ENCODE results near the gene VRK3.

GRCh38 chr19:49940482-49940791, 84.7 kb downstream of the VRK3 start:
- TF ChIP-seq, protein P1, sequence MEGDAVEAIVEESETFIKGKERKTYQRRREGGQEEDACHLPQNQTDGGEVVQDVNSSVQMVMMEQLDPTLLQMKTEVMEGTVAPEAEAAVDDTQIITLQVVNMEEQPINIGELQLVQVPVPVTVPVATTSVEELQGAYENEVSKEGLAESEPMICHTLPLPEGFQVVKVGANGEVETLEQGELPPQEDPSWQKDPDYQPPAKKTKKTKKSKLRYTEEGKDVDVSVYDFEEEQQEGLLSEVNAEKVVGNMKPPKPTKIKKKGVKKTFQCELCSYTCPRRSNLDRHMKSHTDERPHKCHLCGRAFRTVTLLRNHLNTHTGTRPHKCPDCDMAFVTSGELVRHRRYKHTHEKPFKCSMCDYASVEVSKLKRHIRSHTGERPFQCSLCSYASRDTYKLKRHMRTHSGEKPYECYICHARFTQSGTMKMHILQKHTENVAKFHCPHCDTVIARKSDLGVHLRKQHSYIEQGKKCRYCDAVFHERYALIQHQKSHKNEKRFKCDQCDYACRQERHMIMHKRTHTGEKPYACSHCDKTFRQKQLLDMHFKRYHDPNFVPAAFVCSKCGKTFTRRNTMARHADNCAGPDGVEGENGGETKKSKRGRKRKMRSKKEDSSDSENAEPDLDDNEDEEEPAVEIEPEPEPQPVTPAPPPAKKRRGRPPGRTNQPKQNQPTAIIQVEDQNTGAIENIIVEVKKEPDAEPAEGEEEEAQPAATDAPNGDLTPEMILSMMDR (conservative IDR thresholded peaks at IDR 0.05; ENCODE audit: low read depth, low read length), result no peak
- TF ChIP-seq EZH2 (IDR thresholded peaks at IDR 0.05; ENCODE audit: borderline replicate concordance, low read depth, low read length, poor library complexity, severe bottlenecking), result no peak

All from A673 (cell line).